Lower lobe of right lung (tissue), 2 donors: Measurements from ENCODE around the gene STXBP5. TPM values are rescaled to one million over a fixed set of nuclear protein-coding genes. Genes with fewer than 3 reads are reported as not detected.
"Not testable (repeated sequence)": the region's sequence is repeated elsewhere in the genome, so short reads cannot be mapped to it uniquely, and the experiment has no call there.

Source experiments
- ATAC-seq, 2 donors: fragments of 200-7000 bp; cut with Tn5 transposase; one replicate each; pipeline ENCODE4 v1.9.1; 2020 to 2022; ENCODE audit warnings: mild to moderate bottlenecking in 2 of 2, moderate library complexity in 2 of 2
- DNase-seq: peaks from one replicate; pipeline ENCODE4 v3.0.0-alpha.2; 2020
- H3K27ac ChIP-seq: fragments of 200-600 bp; one replicate; pipeline ENCODE4 v1.8.0; 2022
- H3K27me3 ChIP-seq: fragments of 200-600 bp; one replicate; pipeline ENCODE4 v1.8.0; 2022; ENCODE audit warnings: low read depth
- H3K36me3 ChIP-seq: fragments of 200-600 bp; one replicate; pipeline ENCODE4 v1.8.0; 2022; ENCODE audit warnings: mild to moderate bottlenecking
- H3K4me1 ChIP-seq: fragments of 200-600 bp; one replicate; pipeline ENCODE4 v1.8.0; 2022
- H3K4me3 ChIP-seq: fragments of 200-600 bp; one replicate; pipeline ENCODE4 v1.8.0; 2022; ENCODE audit warnings: mild to moderate bottlenecking
- H3K9me3 ChIP-seq: fragments of 200-600 bp; one replicate; pipeline ENCODE4 v1.8.0; 2022
- intact Hi-C: fragments of 100-400 bp; cut with DNase I; formaldehyde crosslinking; loops from one replicate; pipeline ENCODE4 v1.11.0; 2022
- total RNA-seq: library from RNA; stranded (reverse); fragmentation: NEBNext Ultra II Directional; extraction: Animal tissue kit (Norgen Biotek cat#: 25700); gene quantifications from one replicate; pipeline ENCODE4 v1.2.1, GENCODE V29; 2021
- TF ChIP-seq, protein P1 (sequence below): fragments of 200-600 bp; IDR thresholded peaks from one replicate; pipeline ENCODE4 v1.8.0; 2022; ENCODE audit warnings: antibody characterized with exemption, mild to moderate bottlenecking
- donor health status: DM: no; HTN: yes; CAD: no; lungs with severe emphysema.

The STXBP5 gene
- total RNA-seq, 1 donor from 2014 or later, result 21.2 TPM

DNA sequence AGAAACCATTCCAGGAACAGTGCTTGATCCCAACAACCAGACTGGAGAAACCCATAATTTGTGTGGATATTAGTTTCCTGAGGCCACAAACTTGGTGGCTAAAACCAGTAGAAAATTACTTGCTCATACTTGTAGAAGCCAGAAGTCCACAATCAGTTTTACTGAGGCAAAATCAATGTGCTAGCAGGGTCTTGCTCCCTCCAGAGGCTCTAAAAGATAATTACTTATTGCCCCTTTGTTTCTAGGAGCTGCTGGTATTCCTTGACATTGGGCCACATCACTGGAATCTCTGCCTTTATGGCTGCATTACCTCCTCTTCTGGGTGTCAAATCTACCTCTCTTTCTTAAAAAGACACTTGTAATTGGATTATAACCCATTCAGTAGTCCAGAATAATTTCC lies 162.1 kb downstream of the STXBP5 start:
- TF ChIP-seq, protein P1, sequence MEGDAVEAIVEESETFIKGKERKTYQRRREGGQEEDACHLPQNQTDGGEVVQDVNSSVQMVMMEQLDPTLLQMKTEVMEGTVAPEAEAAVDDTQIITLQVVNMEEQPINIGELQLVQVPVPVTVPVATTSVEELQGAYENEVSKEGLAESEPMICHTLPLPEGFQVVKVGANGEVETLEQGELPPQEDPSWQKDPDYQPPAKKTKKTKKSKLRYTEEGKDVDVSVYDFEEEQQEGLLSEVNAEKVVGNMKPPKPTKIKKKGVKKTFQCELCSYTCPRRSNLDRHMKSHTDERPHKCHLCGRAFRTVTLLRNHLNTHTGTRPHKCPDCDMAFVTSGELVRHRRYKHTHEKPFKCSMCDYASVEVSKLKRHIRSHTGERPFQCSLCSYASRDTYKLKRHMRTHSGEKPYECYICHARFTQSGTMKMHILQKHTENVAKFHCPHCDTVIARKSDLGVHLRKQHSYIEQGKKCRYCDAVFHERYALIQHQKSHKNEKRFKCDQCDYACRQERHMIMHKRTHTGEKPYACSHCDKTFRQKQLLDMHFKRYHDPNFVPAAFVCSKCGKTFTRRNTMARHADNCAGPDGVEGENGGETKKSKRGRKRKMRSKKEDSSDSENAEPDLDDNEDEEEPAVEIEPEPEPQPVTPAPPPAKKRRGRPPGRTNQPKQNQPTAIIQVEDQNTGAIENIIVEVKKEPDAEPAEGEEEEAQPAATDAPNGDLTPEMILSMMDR, result no peak
- Histone ChIP-seq H3K36me3 (peaks cover 35% of the 10 kb centered on the region), H3K27ac (no peak overlapping the region), H3K9me3 (no peaks in the 10 kb centered on the region), H3K27me3 (no peaks in the 10 kb centered on the region), H3K4me1 (no peaks in the 10 kb centered on the region), H3K4me3 (no peak overlapping the region)
- DNase-seq (no peak), ATAC-seq (no peak)
- intact Hi-C loops, result no loop called here

DNA sequence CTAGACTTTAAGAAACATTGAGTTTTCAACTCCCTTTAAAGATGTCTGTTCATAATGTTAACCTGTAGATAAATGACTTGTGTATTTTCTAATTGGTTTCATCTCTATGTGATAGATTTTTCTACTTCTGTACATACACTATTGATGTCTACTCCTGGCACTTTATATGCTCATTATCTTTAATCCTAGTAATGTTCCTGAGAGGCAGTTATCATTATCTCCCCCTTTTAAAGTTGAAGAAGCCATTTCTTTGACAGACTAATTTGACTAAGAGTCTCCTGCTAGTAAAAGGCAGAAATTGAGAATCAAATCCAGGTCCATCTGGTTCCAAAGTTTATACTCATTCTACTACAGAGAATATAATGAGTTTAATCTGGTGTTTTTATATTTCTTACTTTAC lies 167.1 kb downstream of the STXBP5 start:
- H3K27me3 ChIP-seq, result no peaks in the 10 kb centered on the region
- DNase-seq (no peak), ATAC-seq (no peak)
- no peaks in the 10 kb centered on the region for H3K9me3 ChIP-seq
- no peak overlapping the region for H3K4me3 ChIP-seq
- TF ChIP-seq, protein P1, result no peak
- H3K4me1 ChIP-seq, result no peaks in the 10 kb centered on the region
- intact Hi-C loops, result no loop called here
- no peak overlapping the region for H3K27ac ChIP-seq
- H3K36me3 ChIP-seq, result peaks cover 3% of the 10 kb centered on the region

DNA sequence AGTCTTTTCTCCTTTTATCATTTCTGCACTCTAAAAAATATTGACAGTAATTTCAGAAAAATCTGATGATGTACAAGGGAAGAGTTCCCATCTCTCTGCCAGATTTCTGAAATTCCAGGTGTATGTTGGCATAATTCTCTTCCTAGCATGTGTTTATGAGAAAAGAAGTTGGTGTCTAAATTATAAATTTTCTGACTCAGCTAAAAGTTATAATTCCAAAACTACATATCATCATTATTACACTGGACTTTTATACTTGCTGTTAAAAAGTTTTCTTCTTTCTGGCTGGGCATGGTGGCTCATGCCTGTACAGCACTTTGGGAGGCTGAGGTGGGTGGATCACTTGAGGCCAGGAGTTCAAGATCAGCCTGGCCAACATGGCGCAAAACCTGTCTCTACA lies 168.6 kb downstream of the STXBP5 start:
- ATAC-seq (no peak), DNase-seq (no peak)
- Histone ChIP-seq H3K36me3 (no peaks in the 10 kb centered on the region), H3K27ac (no peak overlapping the region), H3K9me3 (no peaks in the 10 kb centered on the region), H3K27me3 (no peaks in the 10 kb centered on the region), H3K4me3 (no peak overlapping the region), H3K4me1 (no peaks in the 10 kb centered on the region)
- intact Hi-C loops, result no loop called here
- TF ChIP-seq, protein P1, result no peak

DNA sequence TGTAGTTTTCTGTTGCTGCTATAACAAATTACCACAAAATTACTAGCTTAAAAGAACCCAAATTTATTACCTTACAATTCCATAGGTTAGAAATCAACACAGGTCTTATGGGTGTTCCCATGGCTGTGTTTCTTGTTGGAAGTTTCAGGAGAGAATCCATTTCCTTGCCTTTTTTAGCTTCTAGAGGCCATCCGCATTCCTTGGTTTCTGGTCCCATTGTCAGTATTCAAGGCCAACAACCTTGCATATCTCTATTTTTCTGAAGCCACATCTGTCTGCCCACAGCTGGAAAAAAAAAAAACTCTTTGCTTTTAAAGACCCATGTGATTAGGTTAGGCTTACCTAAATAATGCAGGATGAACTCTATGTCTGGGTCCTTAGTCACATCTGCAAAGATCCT lies 174.6 kb downstream of the STXBP5 start:
- DNase-seq (no peak), ATAC-seq (no peak)
- Histone ChIP-seq H3K27ac (no peak overlapping the region), H3K27me3 (no peaks in the 10 kb centered on the region), H3K9me3 (peaks cover 3% of the 10 kb centered on the region), H3K36me3 (peaks cover 6% of the 10 kb centered on the region), H3K4me1 (no peaks in the 10 kb centered on the region), H3K4me3 (no peak overlapping the region)
- intact Hi-C loops, result no loop called here
- TF ChIP-seq, protein P1, result no peak

DNA sequence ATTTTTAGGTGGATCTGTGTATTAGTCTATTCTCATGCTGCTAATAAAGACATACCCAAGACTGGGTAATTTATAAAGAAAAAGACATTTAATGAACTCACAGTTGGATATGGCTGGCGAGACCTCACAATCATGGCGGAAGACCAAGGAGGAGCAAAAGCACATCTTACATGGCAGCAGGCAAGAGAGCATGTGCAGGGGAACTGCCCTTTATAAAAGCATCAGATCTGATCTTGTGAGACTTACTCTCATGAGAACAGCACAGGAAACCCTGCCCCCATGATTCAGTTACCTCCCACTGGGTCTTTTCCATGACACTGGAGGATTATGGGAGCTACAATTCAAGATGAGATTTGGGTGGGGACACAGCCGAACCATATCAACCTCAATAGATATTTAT lies 176.6 kb downstream of the STXBP5 start:
- H3K9me3 ChIP-seq, H3K27me3 ChIP-seq, H3K4me1 ChIP-seq, H3K4me3 ChIP-seq, ATAC-seq, intact Hi-C loops, DNase-seq, H3K27ac ChIP-seq: not testable (repeated sequence)
- H3K36me3 ChIP-seq, result peaks cover 23% of the 10 kb centered on the region

DNA sequence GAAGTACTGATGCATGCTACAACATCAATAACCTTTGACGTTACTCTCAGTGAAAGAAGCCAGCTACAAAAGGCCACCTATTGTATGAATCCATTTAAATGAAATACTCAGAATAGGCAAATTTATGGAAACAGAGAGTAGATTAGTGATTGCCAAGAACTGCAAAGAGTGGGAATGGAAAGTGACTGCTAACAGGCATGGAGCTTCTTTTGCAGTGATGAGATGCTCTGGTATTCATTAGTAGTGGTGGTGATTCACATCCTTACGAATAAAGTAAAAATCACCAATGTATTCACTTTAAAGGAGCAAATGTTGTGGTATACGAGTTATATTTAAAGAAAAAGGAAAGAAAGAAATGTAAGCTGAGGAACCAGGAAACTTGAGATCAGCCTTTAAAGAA lies 177.5 kb downstream of the STXBP5 start:
- no peak overlapping the region for H3K4me3 ChIP-seq
- H3K9me3 ChIP-seq, result peaks cover 3% of the 10 kb centered on the region
- DNase-seq, result no peak
- no peaks in the 10 kb centered on the region for H3K4me1 ChIP-seq
- intact Hi-C loops, result no loop called here
- H3K27me3 ChIP-seq, result no peaks in the 10 kb centered on the region
- ATAC-seq, result no peak
- H3K27ac ChIP-seq, result no peak overlapping the region
- TF ChIP-seq, protein P1, result no peak
- H3K36me3 ChIP-seq, result peaks cover 25% of the 10 kb centered on the region
